GM12878 (cell line): ENCODE results near the gene MPC1. TPM values are rescaled to one million over a fixed set of nuclear protein-coding genes. Genes with fewer than 3 reads are reported as not detected.
A peak's percentile ranks its signal among the peaks of the same experiment; 100 is the strongest.

Source experiments
- BCL11A ChIP-seq: IDR thresholded peaks from 2 replicates; pipeline ENCODE4 v1.6.1; 2011; ENCODE audit warnings: low read depth, low read length
- CUX1 ChIP-seq: IDR thresholded peaks from 2 replicates; pipeline ENCODE4 v1.6.1; 2012; ENCODE audit warnings: improper control_type of control experiment, low read depth, low read length; ENCODE audit not compliant: insufficient replicate concordance
- DPF2 ChIP-seq: fragments of 450-650 bp; IDR thresholded peaks from 2 replicates; pipeline ENCODE4 v1.6.1; 2017; ENCODE audit warnings: mild to moderate bottlenecking
- HDAC6 ChIP-seq: fragments of 200-600 bp; sonication (generic); IDR thresholded peaks from one replicate; pipeline ENCODE4 v1.8.0; 2017; ENCODE audit warnings: antibody characterized with exemption; ENCODE audit not compliant: unreplicated experiment
- HDGF ChIP-seq: fragments of 450-650 bp; IDR thresholded peaks from 2 replicates; pipeline ENCODE4 v1.6.1; 2016; ENCODE audit warnings: antibody characterized with exemption
- MTA2 ChIP-seq: fragments of 450-650 bp; IDR thresholded peaks from 2 replicates; pipeline ENCODE4 v1.6.1; 2016; ENCODE audit warnings: low read depth, mild to moderate bottlenecking, moderate library complexity
- NR2F1 ChIP-seq: fragments of 450-650 bp; conservative IDR thresholded peaks from 2 replicates; pipeline ENCODE4 v1.6.1; 2017; ENCODE audit warnings: mild to moderate bottlenecking
- PBX3 ChIP-seq: IDR thresholded peaks from 2 replicates; pipeline ENCODE4 v1.6.1; 2011; ENCODE audit warnings: mild to moderate bottlenecking, low read depth, low read length, moderate library complexity; ENCODE audit not compliant: insufficient replicate concordance
- TCF12 ChIP-seq: IDR thresholded peaks from 2 replicates; pipeline ENCODE4 v1.6.1; 2011; ENCODE audit warnings: low read depth, mild to moderate bottlenecking, low read length
- YY1 ChIP-seq: IDR thresholded peaks from 2 replicates; pipeline ENCODE4 v1.6.1; 2011; ENCODE audit warnings: low read depth, mild to moderate bottlenecking, low read length
- ZBTB40 ChIP-seq: fragments of 450-650 bp; IDR thresholded peaks from 2 replicates; pipeline ENCODE4 v1.6.1; 2016; ENCODE audit warnings: mild to moderate bottlenecking, moderate library complexity, borderline replicate concordance
- ZSCAN29 ChIP-seq: fragments of 450-650 bp; IDR thresholded peaks from 2 replicates; pipeline ENCODE4 v1.6.1; 2017; ENCODE audit warnings: mild to moderate bottlenecking, moderate library complexity
- polyA plus RNA-seq, 11 experiments: library from polyadenylated mRNA; depleted of rRNA in 4 of 11; unstranded in 6 of 11; stranded (reverse) in 5 of 11; fragments of >200 nt; fragmentation: Nextera tagmentation in 4 of 11; fragmentation: Illumina TruSeq in 1 of 11; extraction: Ambion mirVana in 4 of 11; extraction: Trizol in 1 of 11; gene quantifications; 1 replicate in 1 of 11; 2 replicates in 10 of 11; pipeline versions ENCODE4 v1.2.1 to v1.2.3, GENCODE V29; 2011 to 2016; ENCODE audit warnings: inconsistent platforms in 2 of 11, missing spikeins in 2 of 11, low read depth in 1 of 11
- total RNA-seq, 4 experiments: library from RNA; depleted of rRNA in 3 of 4; stranded (reverse); fragments of >200 nt in 3 of 4; fragmentation: Illumina TruSeq in 1 of 4; extraction: Trizol in 1 of 4; gene quantifications; 2 replicates each; pipeline versions ENCODE4 v1.2.1 to v1.2.3, GENCODE V29; 2013 to 2021
- TF ChIP-seq, protein P1 (sequence below): fragments of 450-650 bp; IDR thresholded peaks from 2 replicates; pipeline ENCODE4 v1.6.1; 2017; ENCODE audit warnings: mild to moderate bottlenecking, low read depth, inconsistent platforms; ENCODE audit not compliant: poor library complexity, severe bottlenecking
- TF ChIP-seq, protein P2 (sequence below): IDR thresholded peaks from 2 replicates; pipeline ENCODE4 v1.6.1; 2011; ENCODE audit warnings: low read depth, low read length, improper control_type of control experiment, borderline replicate concordance

The MPC1 gene
- total and polyA plus RNA-seq, 10 of the 15 experiments (the other 5 are each of a cell fraction or from before 2014, with no cell fraction given), result 53.2 to 177 (median 78.8) TPM

DNA sequence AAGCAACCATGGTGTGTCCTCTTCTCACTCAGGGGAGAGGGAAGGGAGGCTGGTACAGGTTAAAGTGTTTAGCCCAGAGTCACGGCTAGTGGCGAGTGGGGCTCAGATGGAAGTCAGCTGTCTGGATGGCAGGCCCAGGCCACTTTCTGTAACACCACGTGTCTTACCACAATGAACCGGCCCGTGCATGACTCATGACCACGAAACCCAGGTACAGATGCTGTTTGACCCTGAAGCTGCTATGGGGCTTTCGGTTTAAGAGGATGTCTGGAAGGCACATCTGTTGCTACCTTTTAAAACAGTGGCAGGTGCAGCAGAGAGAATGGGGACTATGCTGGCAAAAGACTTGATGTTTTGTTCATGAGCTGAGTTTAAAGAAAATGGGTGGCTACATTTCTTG lies 36.5 kb upstream of the MPC1 start (continued):
- 0 out of 2 replicates have a peak, but pooled peaks have one; percentile 10 for TF ChIP-seq YY1
- TF ChIP-seq, protein P1, sequence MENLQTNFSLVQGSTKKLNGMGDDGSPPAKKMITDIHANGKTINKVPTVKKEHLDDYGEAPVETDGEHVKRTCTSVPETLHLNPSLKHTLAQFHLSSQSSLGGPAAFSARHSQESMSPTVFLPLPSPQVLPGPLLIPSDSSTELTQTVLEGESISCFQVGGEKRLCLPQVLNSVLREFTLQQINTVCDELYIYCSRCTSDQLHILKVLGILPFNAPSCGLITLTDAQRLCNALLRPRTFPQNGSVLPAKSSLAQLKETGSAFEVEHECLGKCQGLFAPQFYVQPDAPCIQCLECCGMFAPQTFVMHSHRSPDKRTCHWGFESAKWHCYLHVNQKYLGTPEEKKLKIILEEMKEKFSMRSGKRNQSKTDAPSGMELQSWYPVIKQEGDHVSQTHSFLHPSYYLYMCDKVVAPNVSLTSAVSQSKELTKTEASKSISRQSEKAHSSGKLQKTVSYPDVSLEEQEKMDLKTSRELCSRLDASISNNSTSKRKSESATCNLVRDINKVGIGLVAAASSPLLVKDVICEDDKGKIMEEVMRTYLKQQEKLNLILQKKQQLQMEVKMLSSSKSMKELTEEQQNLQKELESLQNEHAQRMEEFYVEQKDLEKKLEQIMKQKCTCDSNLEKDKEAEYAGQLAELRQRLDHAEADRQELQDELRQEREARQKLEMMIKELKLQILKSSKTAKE, result peak; percentile 30
- TF ChIP-seq ZSCAN29, result no peak
- no peak for TF ChIP-seq HDAC6
- TF ChIP-seq MTA2, result peak; percentile 22; the same call in 1 of the 2 replicates
- TF ChIP-seq, protein P2, sequence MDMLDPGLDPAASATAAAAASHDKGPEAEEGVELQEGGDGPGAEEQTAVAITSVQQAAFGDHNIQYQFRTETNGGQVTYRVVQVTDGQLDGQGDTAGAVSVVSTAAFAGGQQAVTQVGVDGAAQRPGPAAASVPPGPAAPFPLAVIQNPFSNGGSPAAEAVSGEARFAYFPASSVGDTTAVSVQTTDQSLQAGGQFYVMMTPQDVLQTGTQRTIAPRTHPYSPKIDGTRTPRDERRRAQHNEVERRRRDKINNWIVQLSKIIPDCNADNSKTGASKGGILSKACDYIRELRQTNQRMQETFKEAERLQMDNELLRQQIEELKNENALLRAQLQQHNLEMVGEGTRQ, result no peak
- TF ChIP-seq ZBTB40, result no peak
- no peak for TF ChIP-seq CUX1
- TF ChIP-seq NR2F1, result peak; percentile 83
- peak; percentile 50 for TF ChIP-seq PBX3
- TF ChIP-seq DPF2, result peak; percentile 56; the same call in 1 of the 2 replicates
- TF ChIP-seq HDGF, result no peak
- TF ChIP-seq TCF12, result peak; percentile 97
- peak; percentile 27; the same call in 1 of the 2 replicates for TF ChIP-seq BCL11A
